HepG2 (cell line): Measurements from ENCODE around the gene TK1. TPM values are rescaled to one million over a fixed set of nuclear protein-coding genes. Genes with fewer than 3 reads are reported as not detected.

Experiments used
- CENPT ChIP-seq: sonication (generic); formaldehyde crosslinking; IDR thresholded peaks from 2 replicates; pipeline ENCODE4 v1.8.0; 2022; ENCODE audit warnings: low read depth, mild to moderate bottlenecking, moderate library complexity, missing genetic modification reagents
- DDIT3 ChIP-seq: sonication (generic); formaldehyde crosslinking; IDR thresholded peaks from 2 replicates; pipeline ENCODE4 v1.4.0; 2020; ENCODE audit warnings: mild to moderate bottlenecking, missing genetic modification reagents
- ERF ChIP-seq: IDR thresholded peaks from 2 replicates; pipeline ENCODE4 v1.6.1; 2018; ENCODE audit warnings: missing biosample characterization, missing genetic modification reagents
- FOXA1 ChIP-seq, 2 experiments: fragments of 450-650 bp in 1 of 2; sonication (generic) in 1 of 2; formaldehyde crosslinking in 1 of 2; IDR thresholded peaks; 2 replicates each; pipeline versions ENCODE4 v1.4.0 to v1.6.1; 2016 to 2020; ENCODE audit warnings: missing genetic modification reagents in 1 of 2
- HDAC2 ChIP-seq: sonication (generic); formaldehyde crosslinking; IDR thresholded peaks from 2 replicates; pipeline ENCODE4 v1.4.0; 2020; ENCODE audit warnings: missing genetic modification reagents
- KAT8 ChIP-seq: IDR thresholded peaks from 2 replicates; pipeline ENCODE4 v1.6.1; 2016; ENCODE audit warnings: missing genetic modification reagents, missing compliant biosample characterization
- KLF13 ChIP-seq: sonication (generic); formaldehyde crosslinking; IDR thresholded peaks from 2 replicates; pipeline ENCODE4 v1.4.0; 2020; ENCODE audit warnings: mild to moderate bottlenecking, missing genetic modification reagents
- KMT2B ChIP-seq: IDR thresholded peaks from 2 replicates; pipeline ENCODE4 v1.6.1; 2016; ENCODE audit warnings: missing genetic modification reagents, missing compliant biosample characterization
- NFKBIZ ChIP-seq: IDR thresholded peaks from 2 replicates; pipeline ENCODE4 v1.6.1; 2018; ENCODE audit warnings: missing genetic modification reagents, missing compliant biosample characterization
- PAXIP1 ChIP-seq: sonication (generic); formaldehyde crosslinking; conservative IDR thresholded peaks from 2 replicates; pipeline ENCODE4 v1.4.0; 2020; ENCODE audit warnings: mild to moderate bottlenecking, missing genetic modification reagents, moderate library complexity
- PHF8 ChIP-seq: sonication (generic); formaldehyde crosslinking; IDR thresholded peaks from 2 replicates; pipeline ENCODE4 v1.5.0; 2020; ENCODE audit warnings: missing genetic modification reagents
- PITX1 ChIP-seq: sonication (generic); formaldehyde crosslinking; IDR thresholded peaks from 2 replicates; pipeline ENCODE4 v1.5.1; 2020; ENCODE audit warnings: mild to moderate bottlenecking, missing genetic modification reagents
- TBX3 ChIP-seq: fragments of 450-650 bp; IDR thresholded peaks from 2 replicates; pipeline ENCODE4 v1.6.1; 2017; ENCODE audit warnings: antibody characterized with exemption, mild to moderate bottlenecking, inconsistent platforms, borderline replicate concordance
- ZEB1 ChIP-seq: IDR thresholded peaks from 2 replicates; pipeline ENCODE4 v1.6.1; 2012; ENCODE audit warnings: mild to moderate bottlenecking, low read depth, inconsistent platforms; ENCODE audit not compliant: insufficient replicate concordance
- ZFP62 ChIP-seq: sonication (generic); formaldehyde crosslinking; IDR thresholded peaks from 2 replicates; pipeline ENCODE4 v1.4.0; 2020; ENCODE audit warnings: missing genetic modification reagents
- ZNF101 ChIP-seq: sonication (generic); formaldehyde crosslinking; IDR thresholded peaks from 2 replicates; pipeline ENCODE4 v1.4.0; 2020; ENCODE audit warnings: mild to moderate bottlenecking, low read depth, missing genetic modification reagents, borderline replicate concordance
- ZNF225 ChIP-seq: sonication (generic); formaldehyde crosslinking; IDR thresholded peaks from 2 replicates; pipeline ENCODE4 v1.4.0; 2020; ENCODE audit warnings: mild to moderate bottlenecking, missing genetic modification reagents
- ZNF331 ChIP-seq: sonication (generic); formaldehyde crosslinking; IDR thresholded peaks from 2 replicates; pipeline ENCODE4 v1.4.0; 2020; ENCODE audit warnings: missing genetic modification reagents
- ZNF607 ChIP-seq: sonication (generic); formaldehyde crosslinking; IDR thresholded peaks from 2 replicates; pipeline ENCODE4 v1.5.1; 2020; ENCODE audit warnings: missing genetic modification reagents, mild to moderate bottlenecking, borderline replicate concordance
- ZNF652 ChIP-seq: IDR thresholded peaks from 2 replicates; pipeline ENCODE4 v1.6.1; 2016; ENCODE audit warnings: low read depth, borderline replicate concordance
- ZNF709 ChIP-seq: sonication (generic); formaldehyde crosslinking; IDR thresholded peaks from 2 replicates; pipeline ENCODE4 v1.5.0; 2020; ENCODE audit warnings: mild to moderate bottlenecking, missing genetic modification reagents
- ZNF737 ChIP-seq: sonication (generic); formaldehyde crosslinking; IDR thresholded peaks from 2 replicates; pipeline ENCODE4 v1.5.0; 2020; ENCODE audit warnings: missing genetic modification reagents, mild to moderate bottlenecking, borderline replicate concordance
- ZSCAN9 ChIP-seq: IDR thresholded peaks from 2 replicates; pipeline ENCODE4 v1.6.1; 2016; ENCODE audit warnings: borderline replicate concordance
- ZZZ3 ChIP-seq: sonication (generic); formaldehyde crosslinking; IDR thresholded peaks from 2 replicates; pipeline ENCODE4 v1.4.0; 2020; ENCODE audit warnings: missing genetic modification reagents, mild to moderate bottlenecking, borderline replicate concordance
- polyA plus RNA-seq, 8 experiments: library from polyadenylated mRNA; depleted of rRNA in 3 of 8; stranded (reverse) in 7 of 8; unstranded in 1 of 8; fragments of >200 nt; fragmentation: Illumina TruSeq in 4 of 8; extraction: Trizol in 4 of 8; gene quantifications; 2 replicates each; pipeline versions ENCODE4 v1.2.1 to v1.2.3, GENCODE V29; 2011 to 2016; ENCODE audit warnings: low read depth in 4 of 8, missing spikeins in 1 of 8, mixed read lengths in 1 of 8; ENCODE audit not compliant: insufficient read depth in 1 of 8
- total RNA-seq, 5 experiments: library from RNA; depleted of rRNA; stranded (reverse); fragments of >200 nt; fragmentation: Illumina TruSeq; extraction: Trizol; gene quantifications; 2 replicates each; pipeline ENCODE4 v1.2.3, GENCODE V29; 2016; ENCODE audit warnings: low read depth in 1 of 5

Gene TK1
- total and polyA plus RNA-seq, 2 of the 13 experiments (the other 11 are each of a cell fraction or from before 2014, with no cell fraction given), result 45.0 to 96.0 TPM

GRCh38 chr17:78133971-78134898 lies 52.6 kb downstream of the TK1 start (continued):
- TF ChIP-seq PAXIP1 (0 out of 2 replicates have a peak, but pooled peaks have one; percentile 36), ZNF607 (CRISPR knock-in tag) (peak; percentile 72; the same call in 1 of the 2 replicates), FOXA1 (IDR thresholded peaks at IDR 0.05) (no peak), FOXA1 (CRISPR knock-in tag; IDR thresholded peaks at IDR 0.05) (peak; percentile 73), HDAC2 (CRISPR knock-in tag) (peak; percentile 54; the same call in 1 of the 2 replicates), ZNF101 (CRISPR knock-in tag) (no peak), NFKBIZ (CRISPR knock-in tag) (no peak), ZFP62 (CRISPR knock-in tag) (no peak), ZNF652 (CRISPR knock-in tag) (no peak), ZNF331 (CRISPR knock-in tag) (peak; percentile 40; the same call in 1 of the 2 replicates), ZNF737 (CRISPR knock-in tag) (no peak), PITX1 (CRISPR knock-in tag) (0 out of 2 replicates have a peak, but pooled peaks have one; percentile 38), KLF13 (CRISPR knock-in tag) (no peak), CENPT (CRISPR knock-in tag) (no peak; the same call in 1 of the 2 replicates), ZZZ3 (CRISPR knock-in tag) (peak; percentile 30; the same call in 1 of the 2 replicates), KMT2B (CRISPR knock-in tag) (0 out of 2 replicates have a peak, but pooled peaks have one; percentile 50), TBX3 (peak; percentile 79), KAT8 (CRISPR knock-in tag) (peak; percentile 43; the same call in 1 of the 2 replicates), ZNF225 (peak; percentile 24; the same call in 1 of the 2 replicates), ZEB1 (peak; percentile 43), PHF8 (CRISPR knock-in tag) (no peak; the same call in 1 of the 2 replicates), ZSCAN9 (CRISPR knock-in tag) (peak; percentile 72; the same call in 1 of the 2 replicates), ERF (CRISPR knock-in tag) (no peak), ZNF709 (CRISPR knock-in tag) (no peak), DDIT3 (CRISPR knock-in tag) (no peak)
